GM15510 (cell line): ENCODE results near the gene ERBB4.

Experiments
- POLR2A ChIP-seq: IDR thresholded peaks from 3 replicates; pipeline ENCODE4 v1.6.1; 2011; ENCODE audit warnings: borderline replicate concordance; ENCODE audit not compliant: insufficient read length; ENCODE audit errors: extremely low read depth

The ERBB4 gene

DNA sequence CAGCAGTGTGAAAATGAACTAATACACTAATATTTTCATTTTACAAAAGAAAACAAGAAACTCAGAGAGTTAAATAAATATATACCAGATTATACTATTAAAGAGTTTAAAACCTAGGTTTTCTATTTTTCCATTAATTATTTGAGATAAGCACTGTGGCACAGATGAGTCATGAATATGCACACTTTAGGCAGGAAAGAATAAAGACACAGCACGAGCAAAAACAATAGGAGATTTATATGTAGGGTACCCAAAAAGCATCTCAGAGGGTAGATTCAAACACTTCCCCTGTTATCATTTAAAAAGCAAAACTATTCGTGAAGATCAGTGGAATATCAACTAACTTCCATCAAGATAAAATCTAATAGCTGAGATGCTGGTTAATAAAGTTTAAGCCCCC is 430.6 kb downstream of the ERBB4 start:
- TF ChIP-seq POLR2A, result no peak

- TF ChIP-seq POLR2A, result no peak
Measured at GRCh38 chr2:212107014-212107413, 431.6 kb downstream of the ERBB4 start.

DNA sequence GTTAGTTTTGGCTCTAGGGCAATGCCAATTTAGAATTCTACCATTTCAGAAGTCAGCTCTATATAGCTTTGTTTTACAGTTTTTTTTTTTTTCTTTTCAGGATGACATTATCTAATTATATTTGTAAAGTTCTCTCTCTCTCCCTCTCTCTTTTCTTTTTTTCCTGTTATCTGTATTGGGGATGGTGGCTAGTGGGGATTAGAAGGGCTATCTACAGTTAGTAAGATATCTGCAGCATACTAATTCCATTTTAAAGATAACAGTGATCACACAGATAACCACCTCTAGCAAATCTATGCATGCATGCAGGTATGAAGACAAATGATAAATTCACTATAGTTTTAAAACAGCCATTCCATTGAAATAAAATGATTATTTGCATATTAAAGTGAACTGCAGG is 438.9 kb downstream of the ERBB4 start:
- TF ChIP-seq POLR2A, result no peak

- TF ChIP-seq POLR2A, result no peak
Measured at GRCh38 chr2:212098966-212099365, 439.6 kb downstream of the ERBB4 start.

GRCh38 chr2:212097001-212097400 is 441.6 kb downstream of the ERBB4 start:
- TF ChIP-seq POLR2A, result no peak

DNA sequence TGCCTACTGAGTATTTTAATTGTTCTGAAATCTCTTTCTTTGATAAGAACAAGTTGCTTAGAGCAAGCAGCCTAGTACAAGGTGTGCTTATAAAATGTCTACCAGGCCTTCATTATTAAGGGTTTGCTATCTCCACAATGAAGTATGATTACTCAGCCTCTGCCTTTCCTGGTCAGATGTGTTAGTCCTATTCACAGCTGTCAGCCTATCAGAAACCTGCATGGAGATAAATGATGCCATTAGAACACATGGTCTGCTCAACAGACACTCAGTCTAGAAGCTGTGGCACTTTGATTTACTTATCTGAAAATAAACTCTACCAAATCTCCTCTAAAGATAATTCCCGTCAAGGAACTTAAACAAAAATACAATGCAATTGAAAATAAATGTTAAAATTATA is 448.7 kb downstream of the ERBB4 start:
- TF ChIP-seq POLR2A, result no peak

GRCh38 chr2:212088353-212088752 is 450.2 kb downstream of the ERBB4 start:
- TF ChIP-seq POLR2A, result no peak

DNA sequence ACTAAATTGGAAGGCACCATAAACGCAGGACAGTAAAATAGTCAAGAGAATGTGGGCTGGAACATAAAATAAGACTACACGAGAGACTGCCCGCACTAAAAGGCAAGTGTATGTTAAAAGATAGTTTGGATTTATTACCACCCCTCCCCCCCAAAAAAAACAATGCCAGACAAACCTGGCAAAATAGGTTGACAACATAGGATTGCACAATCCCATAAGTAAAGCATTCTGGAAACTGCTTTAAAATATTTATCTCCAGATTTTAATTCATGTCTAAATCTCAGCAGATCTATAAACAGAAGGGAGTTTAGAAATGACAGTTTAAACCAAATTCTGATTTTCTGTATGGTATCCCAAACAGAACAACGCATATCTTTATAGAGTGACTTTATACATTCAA is 455.1 kb downstream of the ERBB4 start:
- no peak for TF ChIP-seq POLR2A

DNA sequence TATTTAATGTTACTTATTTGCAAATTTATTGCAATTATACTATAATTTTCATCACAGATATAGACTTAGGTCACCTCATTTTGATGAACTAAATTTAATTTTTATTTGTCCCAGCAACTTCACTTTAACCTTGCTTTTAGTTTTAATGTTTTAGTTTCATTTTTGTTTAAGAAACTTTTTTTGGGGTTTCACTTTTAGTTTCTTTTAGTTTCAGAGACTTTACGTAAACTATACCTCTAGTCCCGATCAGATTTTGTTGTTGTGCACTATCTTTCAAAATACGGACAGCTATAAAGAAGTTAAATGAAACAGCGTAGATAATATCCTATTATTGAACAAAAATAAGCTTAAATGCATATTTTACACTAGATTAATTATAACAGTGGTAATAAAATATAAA is 460.5 kb downstream of the ERBB4 start:
- TF ChIP-seq POLR2A, result no peak

GRCh38 chr2:212076456-212076855 is 462.1 kb downstream of the ERBB4 start:
- no peak for TF ChIP-seq POLR2A

GRCh38 chr2:212073360-212073759 is 465.2 kb downstream of the ERBB4 start:
- no peak for TF ChIP-seq POLR2A

DNA sequence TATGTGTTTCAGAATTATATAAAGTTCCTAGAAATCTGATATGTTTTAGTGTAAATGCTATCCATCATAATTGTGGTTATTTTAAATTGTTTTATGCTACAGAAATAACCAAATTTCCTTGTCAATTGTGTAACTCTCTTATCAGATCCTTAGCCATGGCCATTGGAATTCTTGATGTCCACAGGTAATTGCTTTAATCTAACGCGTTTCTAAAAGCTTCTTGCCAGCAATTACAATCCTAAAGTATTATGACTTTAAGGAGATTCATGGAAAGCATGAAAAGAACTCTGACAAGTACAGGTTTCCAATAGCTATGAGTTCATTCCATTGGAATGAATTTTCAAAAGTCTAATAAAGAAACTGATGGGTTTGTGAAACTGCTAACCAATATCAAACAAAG is 472.1 kb downstream of the ERBB4 start:
- TF ChIP-seq POLR2A, result no peak

DNA sequence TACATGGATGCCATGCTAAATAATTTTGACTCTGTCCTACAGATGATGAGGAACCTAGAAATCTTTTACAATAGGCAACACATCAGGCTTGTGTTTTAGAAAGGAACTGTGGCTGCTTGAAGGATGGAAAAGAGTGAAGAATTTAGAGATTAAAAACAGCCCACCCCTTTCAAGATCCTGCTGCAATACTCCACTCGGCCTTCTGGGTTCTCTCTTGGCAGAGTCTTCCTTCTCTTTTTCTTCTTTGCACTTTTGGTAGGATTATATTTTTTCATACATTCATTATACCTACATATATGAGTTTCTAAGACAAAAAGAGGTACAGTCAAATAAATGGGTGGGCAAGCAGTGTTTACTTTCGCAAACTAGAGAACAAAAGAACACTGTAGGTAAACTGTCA is 474.3 kb downstream of the ERBB4 start:
- TF ChIP-seq POLR2A, result no peak

DNA sequence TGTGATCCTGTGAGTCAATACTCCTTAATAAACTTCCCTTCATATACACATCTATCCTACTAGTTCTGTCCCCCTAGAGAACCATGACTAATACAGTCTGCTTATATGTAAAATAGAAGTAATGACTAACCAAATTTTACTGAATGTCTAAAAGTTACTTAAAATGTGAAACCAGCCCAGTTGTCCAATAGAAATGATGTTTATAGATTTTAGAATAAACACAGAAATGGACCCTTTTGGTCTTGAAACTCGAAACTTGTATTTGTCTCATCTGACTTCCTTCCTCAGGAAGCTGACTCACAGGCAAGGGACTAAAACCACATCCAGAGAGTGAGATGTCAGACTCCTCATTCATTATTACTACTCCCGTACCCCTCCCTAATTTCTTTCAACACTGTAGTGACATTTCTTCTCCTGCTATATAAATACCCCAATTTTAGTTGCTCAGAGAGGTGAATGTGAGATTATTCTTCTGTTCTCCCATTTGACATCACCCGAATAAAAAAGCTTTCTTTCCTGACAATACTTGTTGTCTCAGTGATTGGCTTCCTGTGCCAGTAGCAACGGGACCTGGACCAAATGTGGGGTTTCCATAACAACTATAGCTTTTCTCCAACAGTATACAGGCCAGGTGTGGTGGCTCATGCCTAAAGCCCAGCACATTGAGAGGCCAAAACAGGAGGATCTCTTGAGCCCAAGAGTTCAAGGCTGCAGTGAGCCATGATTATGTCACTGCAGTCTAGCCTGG is 486.0 kb downstream of the ERBB4 start:
- no peak for TF ChIP-seq POLR2A

DNA sequence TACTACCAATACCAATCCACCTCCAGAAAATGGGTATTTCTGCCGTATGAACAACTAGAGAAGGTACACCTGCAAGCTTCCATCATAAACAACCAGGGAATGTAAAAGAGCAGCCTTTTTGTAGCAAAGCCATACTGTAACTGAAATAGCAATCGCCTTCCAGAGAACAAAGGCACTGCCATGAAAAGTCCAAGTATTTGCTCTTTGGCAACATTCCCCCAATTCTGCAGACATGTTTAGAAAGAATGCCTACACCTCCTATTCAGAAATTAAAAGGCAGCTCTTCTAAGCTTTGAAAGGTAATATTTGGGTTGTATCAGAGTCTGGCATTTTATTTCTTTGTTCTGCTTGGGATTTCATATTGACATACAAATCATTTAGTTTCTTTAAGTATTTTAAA is 487.7 kb downstream of the ERBB4 start:
- no peak for TF ChIP-seq POLR2A

- TF ChIP-seq POLR2A, result no peak
Measured at GRCh38 chr2:212042562-212042961, 496.0 kb downstream of the ERBB4 start.

- TF ChIP-seq POLR2A, result no peak
Measured at GRCh38 chr2:212037062-212037461, 501.5 kb downstream of the ERBB4 start.
